ENCODE results near the gene DECR2. TPM values are rescaled to one million over a fixed set of nuclear protein-coding genes. Genes with fewer than 3 reads are reported as not detected.

DECR2 gene
- total RNA-seq, 1 experiment from 2014 or later = 17.1 TPM

DNA sequence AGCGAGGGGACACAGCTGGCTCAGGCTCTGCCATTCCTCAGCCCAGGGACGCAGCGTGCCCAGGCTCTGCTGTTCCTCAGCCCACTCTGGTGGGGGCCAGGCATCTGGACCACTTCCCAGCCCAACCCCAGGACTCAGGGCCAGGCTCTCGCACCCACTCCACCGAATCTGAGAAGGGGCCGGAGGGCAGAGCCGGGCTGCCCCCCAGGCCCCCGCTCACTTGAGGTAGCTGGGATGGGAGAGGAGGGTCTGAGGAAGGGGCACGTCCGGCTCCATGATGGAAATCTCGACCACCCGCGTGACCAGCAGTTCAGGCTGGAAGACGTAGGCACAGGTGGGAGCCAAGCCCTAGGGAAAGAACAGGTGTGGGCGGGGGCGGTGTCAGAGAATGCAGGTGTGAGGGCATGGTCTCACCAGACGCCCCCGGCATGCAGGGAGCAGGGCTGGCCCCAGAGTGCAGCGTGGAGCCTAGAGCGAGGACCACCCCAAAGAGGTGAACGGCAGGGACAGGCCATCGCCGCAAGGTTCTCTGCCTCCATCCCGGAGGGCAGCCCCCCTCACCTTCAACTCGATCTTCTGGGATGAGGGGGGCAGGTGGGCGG, 24.8 kb upstream of the DECR2 start (continued):
- no peak for TF ChIP-seq YY1 (IDR thresholded peaks at IDR 0.05; ENCODE audit: extremely low read depth, insufficient replicate concordance, low read depth, low read length)

DNA sequence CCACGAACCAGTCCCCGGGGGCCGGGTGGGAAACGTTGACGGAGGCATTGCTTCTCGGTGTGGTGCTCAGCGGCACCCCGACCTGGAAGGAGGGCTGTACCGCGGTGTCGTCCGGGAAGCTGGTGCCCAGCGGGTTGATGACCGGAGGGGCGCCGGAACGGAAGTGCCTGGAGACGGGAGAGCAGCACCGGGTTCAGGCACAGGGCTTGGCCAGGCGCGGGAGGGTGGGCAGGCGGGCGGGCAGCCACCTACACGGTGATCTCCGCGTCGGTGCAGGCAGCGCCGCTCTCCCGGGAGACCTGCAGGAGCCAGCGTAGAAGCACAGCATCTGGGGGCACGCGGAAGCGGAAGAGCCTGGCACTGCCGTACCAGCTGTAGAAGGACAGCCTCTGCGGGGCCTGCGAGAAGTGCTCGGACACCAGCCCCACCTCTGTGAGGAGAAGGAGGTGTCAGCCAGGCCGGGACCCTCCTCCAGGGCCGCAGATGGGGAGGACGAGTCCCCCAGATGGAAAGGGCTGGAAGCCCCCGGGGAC, 24.2 kb upstream of the DECR2 start:
- RAD21 ChIA-PET (ENCODE audit: low non-redundant PET in 1 of 2, low total read pairs in 2 of 2, uncharacterized antibody in 2 of 2, unreplicated experiment in 2 of 2) = no interaction called here
- H3K36me3 ChIP-seq (ENCODE audit: control insufficient read depth in 1 of 2, insufficient read depth in 2 of 2, low read length in 2 of 2) = no peaks in the 10 kb centered on the region
- no peaks in the 10 kb centered on the region; a peak in 1 of 4 replicates for H3K4me1 ChIP-seq (ENCODE audit: control insufficient read depth in 1 of 2, insufficient read depth in 2 of 2, low read length in 2 of 2)
- H3K9me2 ChIP-seq (ENCODE audit: insufficient read depth) = no peaks in the 10 kb centered on the region
- peaks cover 7% of the 10 kb centered on the region; the same call in 1 of the 2 replicates for H3K79me2 ChIP-seq (ENCODE audit: insufficient read depth, low read length)
- ATAC-seq (no peak), DNase-seq (ENCODE audit: low read depth, low spot score) (no peak)
- no peaks in the 10 kb centered on the region for H3K9me3 ChIP-seq (ENCODE audit: control insufficient read depth in 1 of 2, insufficient read depth in 1 of 2, low read depth in 1 of 2, low read length in 2 of 2)
- intact Hi-C loops (cut with micrococcal nuclease) = no loop called here
- no peak overlapping the region for H3K4me2 ChIP-seq (ENCODE audit: low read length)
- CTCF ChIA-PET = no interaction called here
- no peak overlapping the region for H3K9ac ChIP-seq (ENCODE audit: low read length)
- POLR2A ChIA-PET = no interaction called here
- no peak overlapping the region for H3K4me3 ChIP-seq (replicated peaks in 1 of 2; ENCODE audit: low read depth in 1 of 2, low read length in 2 of 2)
- no peak overlapping the region for H3K27ac ChIP-seq (ENCODE audit: low read depth, low read length)
- BruUV-seq (replicated peaks) = no TSS peak
- no peak overlapping the region for H2AFZ ChIP-seq (ENCODE audit: low read depth, low read length, poor library complexity, severe bottlenecking)
- H4K20me1 ChIP-seq (ENCODE audit: insufficient read depth) = no peaks in the 10 kb centered on the region
- H3K27me3 ChIP-seq (ENCODE audit: insufficient read depth, low read length) = no peaks in the 10 kb centered on the region
- TF ChIP-seq, protein P1, sequence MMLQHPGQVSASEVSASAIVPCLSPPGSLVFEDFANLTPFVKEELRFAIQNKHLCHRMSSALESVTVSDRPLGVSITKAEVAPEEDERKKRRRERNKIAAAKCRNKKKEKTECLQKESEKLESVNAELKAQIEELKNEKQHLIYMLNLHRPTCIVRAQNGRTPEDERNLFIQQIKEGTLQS (IDR thresholded peaks at IDR 0.05) = no peak
- TF ChIP-seq, protein P2, sequence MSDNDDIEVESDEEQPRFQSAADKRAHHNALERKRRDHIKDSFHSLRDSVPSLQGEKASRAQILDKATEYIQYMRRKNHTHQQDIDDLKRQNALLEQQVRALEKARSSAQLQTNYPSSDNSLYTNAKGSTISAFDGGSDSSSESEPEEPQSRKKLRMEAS (IDR thresholded peaks at IDR 0.05) = no peak
- TF ChIP-seq YY1 (IDR thresholded peaks at IDR 0.05; ENCODE audit: extremely low read depth, insufficient replicate concordance, low read depth, low read length) (no peak), ELF1 (IDR thresholded peaks at IDR 0.05; ENCODE audit: borderline replicate concordance, low read depth) (no peak), SIN3A (IDR thresholded peaks at IDR 0.05; ENCODE audit: low read depth) (no peak), EGR1 (IDR thresholded peaks at IDR 0.05; ENCODE audit: low read depth) (no peak), POLR2AphosphoS5 (IDR thresholded peaks at IDR 0.05; ENCODE audit: low read depth, low read length) (no peak), ZNF274 (IDR thresholded peaks at IDR 0.05; ENCODE audit: low read depth, low read length) (no peak), POLR2A (IDR thresholded peaks at IDR 0.05; ENCODE audit: borderline replicate concordance, extremely low read depth, insufficient read depth, insufficient read length) (no peak), JUND (IDR thresholded peaks at IDR 0.05) (no peak), EZH2 (IDR thresholded peaks at IDR 0.05) (no peak), CBX3 (IDR thresholded peaks at IDR 0.05; ENCODE audit: low read depth) (no peak), CEBPB (IDR thresholded peaks at IDR 0.05; ENCODE audit: low read depth) (no peak), FOSL1 (IDR thresholded peaks at IDR 0.05; ENCODE audit: low read depth) (no peak), TCF7L2 (IDR thresholded peaks at IDR 0.05; ENCODE audit: borderline replicate concordance, extremely low read depth, insufficient read depth, insufficient read length) (no peak), RAD21 (IDR thresholded peaks at IDR 0.05; ENCODE audit: low read depth) (no peak)
- TF ChIP-seq, protein P3, sequence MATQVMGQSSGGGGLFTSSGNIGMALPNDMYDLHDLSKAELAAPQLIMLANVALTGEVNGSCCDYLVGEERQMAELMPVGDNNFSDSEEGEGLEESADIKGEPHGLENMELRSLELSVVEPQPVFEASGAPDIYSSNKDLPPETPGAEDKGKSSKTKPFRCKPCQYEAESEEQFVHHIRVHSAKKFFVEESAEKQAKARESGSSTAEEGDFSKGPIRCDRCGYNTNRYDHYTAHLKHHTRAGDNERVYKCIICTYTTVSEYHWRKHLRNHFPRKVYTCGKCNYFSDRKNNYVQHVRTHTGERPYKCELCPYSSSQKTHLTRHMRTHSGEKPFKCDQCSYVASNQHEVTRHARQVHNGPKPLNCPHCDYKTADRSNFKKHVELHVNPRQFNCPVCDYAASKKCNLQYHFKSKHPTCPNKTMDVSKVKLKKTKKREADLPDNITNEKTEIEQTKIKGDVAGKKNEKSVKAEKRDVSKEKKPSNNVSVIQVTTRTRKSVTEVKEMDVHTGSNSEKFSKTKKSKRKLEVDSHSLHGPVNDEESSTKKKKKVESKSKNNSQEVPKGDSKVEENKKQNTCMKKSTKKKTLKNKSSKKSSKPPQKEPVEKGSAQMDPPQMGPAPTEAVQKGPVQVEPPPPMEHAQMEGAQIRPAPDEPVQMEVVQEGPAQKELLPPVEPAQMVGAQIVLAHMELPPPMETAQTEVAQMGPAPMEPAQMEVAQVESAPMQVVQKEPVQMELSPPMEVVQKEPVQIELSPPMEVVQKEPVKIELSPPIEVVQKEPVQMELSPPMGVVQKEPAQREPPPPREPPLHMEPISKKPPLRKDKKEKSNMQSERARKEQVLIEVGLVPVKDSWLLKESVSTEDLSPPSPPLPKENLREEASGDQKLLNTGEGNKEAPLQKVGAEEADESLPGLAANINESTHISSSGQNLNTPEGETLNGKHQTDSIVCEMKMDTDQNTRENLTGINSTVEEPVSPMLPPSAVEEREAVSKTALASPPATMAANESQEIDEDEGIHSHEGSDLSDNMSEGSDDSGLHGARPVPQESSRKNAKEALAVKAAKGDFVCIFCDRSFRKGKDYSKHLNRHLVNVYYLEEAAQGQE (IDR thresholded peaks at IDR 0.05; ENCODE audit: low read depth) = no peak
- TF ChIP-seq, protein P4, sequence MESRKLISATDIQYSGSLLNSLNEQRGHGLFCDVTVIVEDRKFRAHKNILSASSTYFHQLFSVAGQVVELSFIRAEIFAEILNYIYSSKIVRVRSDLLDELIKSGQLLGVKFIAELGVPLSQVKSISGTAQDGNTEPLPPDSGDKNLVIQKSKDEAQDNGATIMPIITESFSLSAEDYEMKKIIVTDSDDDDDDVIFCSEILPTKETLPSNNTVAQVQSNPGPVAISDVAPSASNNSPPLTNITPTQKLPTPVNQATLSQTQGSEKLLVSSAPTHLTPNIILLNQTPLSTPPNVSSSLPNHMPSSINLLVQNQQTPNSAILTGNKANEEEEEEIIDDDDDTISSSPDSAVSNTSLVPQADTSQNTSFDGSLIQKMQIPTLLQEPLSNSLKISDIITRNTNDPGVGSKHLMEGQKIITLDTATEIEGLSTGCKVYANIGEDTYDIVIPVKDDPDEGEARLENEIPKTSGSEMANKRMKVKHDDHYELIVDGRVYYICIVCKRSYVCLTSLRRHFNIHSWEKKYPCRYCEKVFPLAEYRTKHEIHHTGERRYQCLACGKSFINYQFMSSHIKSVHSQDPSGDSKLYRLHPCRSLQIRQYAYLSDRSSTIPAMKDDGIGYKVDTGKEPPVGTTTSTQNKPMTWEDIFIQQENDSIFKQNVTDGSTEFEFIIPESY (IDR thresholded peaks at IDR 0.05; ENCODE audit: extremely low read depth, insufficient replicate concordance, low read length) = no peak
